GM23338 (cell line): ENCODE results near the gene SMIM28.

Experiments
- CREB1 ChIP-seq: fragments of 250-450 bp; sonication (Bioruptor Pico); IDR thresholded peaks from 2 replicates; pipeline ENCODE4 v1.5.0; 2020; ENCODE audit warnings: low read depth, mild to moderate bottlenecking, moderate library complexity
- CTCF ChIP-seq, 2 experiments: fragments of 200-600 bp in 1 of 2; sonication (generic) in 1 of 2; conservative IDR thresholded peaks; 2 replicates each; pipeline versions ENCODE4 v1.5.1 to v1.6.1; 2016 to 2017; ENCODE audit warnings: antibody characterized with exemption in 2 of 2, low read depth in 2 of 2, mild to moderate bottlenecking in 2 of 2, moderate library complexity in 1 of 2
- EZH2 ChIP-seq: fragments of 200-600 bp; sonication (generic); IDR thresholded peaks from one replicate; pipeline ENCODE4 v1.8.0; 2017; ENCODE audit warnings: antibody characterized with exemption, mild to moderate bottlenecking, low read depth; ENCODE audit not compliant: unreplicated experiment
- EZH2phosphoT487 ChIP-seq: fragments of 200-600 bp; sonication (generic); IDR thresholded peaks from one replicate; pipeline ENCODE4 v1.8.1; 2018; ENCODE audit warnings: antibody characterized with exemption; ENCODE audit not compliant: unreplicated experiment
- POLR2AphosphoS5 ChIP-seq: IDR thresholded peaks from 2 replicates; pipeline ENCODE4 v1.6.1; 2016; ENCODE audit warnings: antibody characterized with exemption, low read depth
- REST ChIP-seq: IDR thresholded peaks from one replicate; pipeline ENCODE4 v1.6.1; 2018; ENCODE audit warnings: antibody characterized with exemption; ENCODE audit not compliant: unreplicated experiment
- STAT1 ChIP-seq: IDR thresholded peaks from one replicate; pipeline ENCODE4 v1.6.1; 2016; ENCODE audit warnings: antibody characterized with exemption; ENCODE audit not compliant: unreplicated experiment
- ZNF462 ChIP-seq: fragments of 250-450 bp; sonication (Bioruptor Pico); IDR thresholded peaks from 2 replicates; pipeline ENCODE4 v1.5.0; 2020; ENCODE audit warnings: mild to moderate bottlenecking, moderate library complexity

- no peak for TF ChIP-seq POLR2AphosphoS5
- no peak for TF ChIP-seq STAT1
- peak; percentile 63 to 85 for TF ChIP-seq CTCF (conservative IDR thresholded peaks at IDR 0.05; ENCODE audit: low read depth in 2 of 2)
- no peak for TF ChIP-seq ZNF462
- TF ChIP-seq EZH2 = no peak
- TF ChIP-seq EZH2phosphoT487 = no peak
- no peak for TF ChIP-seq CREB1
- no peak for TF ChIP-seq REST
These were observed 51.4 kb downstream of the SMIM28 start for GRCh38 chr6:138428944-138429598.
